H1 (cell line): ENCODE measurements around the gene ROBO2. TPM values are rescaled to one million over a fixed set of nuclear protein-coding genes. Genes with fewer than 3 reads are reported as not detected.

Experiments used
- CTCF ChIA-PET: fragments of 300-600 bp; sonication (Branson Sonifier 250); formaldehyde crosslinking; loops from one replicate; lab custom pipeline; 2021; ENCODE audit not compliant: partially characterized antibody; lab: Charles Lee
- POLR2A ChIA-PET: fragments of 300-600 bp; sonication (Branson Sonifier 250); formaldehyde crosslinking; loops from one replicate; lab custom pipeline; 2021; ENCODE audit warnings: inconsistent platforms; ENCODE audit not compliant: partially characterized antibody; lab: Charles Lee
- DNase-seq, 2 experiments: peaks; one replicate each; pipeline versions ENCODE4 v3.0.0 to v3.0.0-alpha.2; 2010 to 2022; ENCODE audit warnings: low spot score in 2 of 2, low read depth in 1 of 2, mixed read lengths in 1 of 2
- FAIRE-seq: peaks from 2 replicates; lab custom pipeline; 2011; peaks lifted over from hg19 to GRCh38; lab: Jason Lieb, UNC
- H2AFZ ChIP-seq: 2 replicates; pipeline ENCODE4 v1.8.1; 2012; ENCODE audit warnings: low read length, inconsistent platforms
- H2AK5ac ChIP-seq: 2 replicates; pipeline ENCODE4 v1.6.1; 2013; ENCODE audit warnings: low read depth, low read length
- H2BK120ac ChIP-seq: replicated peaks from 2 replicates; pipeline ENCODE3; 2013; ENCODE audit warnings: low read depth, low read length, inconsistent platforms
- H2BK12ac ChIP-seq: 2 replicates; pipeline ENCODE4 v1.6.1; 2013; ENCODE audit warnings: low read depth, low read length
- H2BK15ac ChIP-seq: 2 replicates; pipeline ENCODE4 v1.6.1; 2013; ENCODE audit warnings: low read length
- H2BK20ac ChIP-seq: 2 replicates; pipeline ENCODE4 v1.6.1; 2013; ENCODE audit warnings: low read length
- H2BK5ac ChIP-seq: 2 replicates; pipeline ENCODE4 v1.6.1; 2013; ENCODE audit warnings: low read depth, low read length
- H3K14ac ChIP-seq: 2 replicates; pipeline ENCODE4 v1.6.1; 2013; ENCODE audit warnings: inconsistent platforms; ENCODE audit not compliant: insufficient read length
- H3K18ac ChIP-seq: 2 replicates; pipeline ENCODE4 v1.6.1; 2013; ENCODE audit warnings: low read length; ENCODE audit errors: extremely low read depth
- H3K23ac ChIP-seq: 2 replicates; pipeline ENCODE4 v1.6.1; 2013; ENCODE audit warnings: inconsistent platforms; ENCODE audit not compliant: insufficient read length
- H3K23me2 ChIP-seq: 2 replicates; pipeline ENCODE4 v1.6.1; 2013; ENCODE audit warnings: low read depth, low read length
- H3K27ac ChIP-seq: 2 replicates; pipeline ENCODE4 v1.6.1; 2011; ENCODE audit warnings: low read depth, low read length, inconsistent platforms
- H3K27me3 ChIP-seq, 4 experiments: replicated peaks in 1 of 4; 1 replicate in 1 of 4; 2 replicates in 3 of 4; pipeline versions ENCODE4 v1.6.1 to v1.8.1; 2011 to 2013; ENCODE audit warnings: low read length in 3 of 4, mild to moderate bottlenecking in 3 of 4, inconsistent platforms in 2 of 4, mixed read lengths in 2 of 4, moderate library complexity in 1 of 4; ENCODE audit not compliant: control insufficient read depth in 3 of 4, insufficient read depth in 3 of 4; ENCODE audit errors: extremely low read depth in 1 of 4
- H3K36me3 ChIP-seq, 4 experiments: 2 replicates each; pipeline versions ENCODE4 v1.6.1 to v1.8.1; 2011 to 2013; ENCODE audit warnings: mild to moderate bottlenecking in 4 of 4, low read length in 3 of 4, moderate library complexity in 2 of 4, control low read depth in 1 of 4, inconsistent platforms in 1 of 4; ENCODE audit not compliant: insufficient read depth in 4 of 4, control insufficient read depth in 2 of 4
- H3K4ac ChIP-seq: replicated peaks from 2 replicates; pipeline ENCODE3; 2013; ENCODE audit warnings: low read length, low read depth, mixed read lengths, inconsistent platforms; ENCODE audit not compliant: insufficient read length
- H3K4me1 ChIP-seq, 4 experiments: replicated peaks in 1 of 4; 1 replicate in 1 of 4; 2 replicates in 3 of 4; pipeline versions ENCODE4 v1.6.1 to v1.8.1; 2011 to 2013; ENCODE audit warnings: low read length in 3 of 4, inconsistent platforms in 2 of 4, mixed read lengths in 1 of 4; ENCODE audit not compliant: insufficient read depth in 4 of 4, control insufficient read depth in 3 of 4
- H3K4me2 ChIP-seq, 2 experiments: 2 replicates each; pipeline versions ENCODE4 v1.6.1 to v1.8.1; 2011 to 2013; ENCODE audit warnings: low read depth in 2 of 2, low read length in 2 of 2, control low read depth in 1 of 2, inconsistent platforms in 1 of 2, mild to moderate bottlenecking in 1 of 2; ENCODE audit not compliant: insufficient read depth in 1 of 2
- H3K4me3 ChIP-seq, 4 experiments: fragments of 200-600, 300-600 bp in 1 of 4; sonication (generic), shearing (Covaris generic), sonication (Bioruptor Twin) in 1 of 4; 2 replicates each; pipeline versions ENCODE4 v1.5.1 to v1.8.1; 2011 to 2016; ENCODE audit warnings: low read length in 4 of 4, low read depth in 3 of 4, control low read depth in 2 of 4, inconsistent platforms in 2 of 4, mild to moderate bottlenecking in 2 of 4, mixed read lengths in 1 of 4, moderate library complexity in 1 of 4; ENCODE audit not compliant: insufficient read depth in 2 of 4; ENCODE audit errors: extremely low read depth in 1 of 4
- H3K56ac ChIP-seq: replicated peaks from 2 replicates; pipeline ENCODE3; 2013; ENCODE audit warnings: low read depth, mild to moderate bottlenecking, mixed read lengths, low read length, inconsistent platforms; ENCODE audit not compliant: insufficient read length
- H3K79me1 ChIP-seq: 2 replicates; pipeline ENCODE4 v1.6.1; 2013; ENCODE audit warnings: low read depth, low read length, control low read depth
- H3K79me2 ChIP-seq, 2 experiments: 2 replicates each; pipeline versions ENCODE4 v1.6.1 to v1.8.1; 2012 to 2013; ENCODE audit warnings: low read length in 2 of 2, mild to moderate bottlenecking in 2 of 2, inconsistent platforms in 1 of 2; ENCODE audit not compliant: insufficient read depth in 2 of 2, control insufficient read depth in 1 of 2
- H3K9ac ChIP-seq, 4 experiments: replicated peaks in 1 of 4; 1 replicate in 1 of 4; 2 replicates in 3 of 4; pipeline versions ENCODE4 v1.6.1 to v1.8.1; 2011 to 2013; ENCODE audit warnings: low read depth in 3 of 4, low read length in 3 of 4, control low read depth in 2 of 4, mild to moderate bottlenecking in 2 of 4, moderate library complexity in 2 of 4, inconsistent platforms in 1 of 4; ENCODE audit errors: extremely low read depth in 1 of 4
- H3K9me3 ChIP-seq, 2 experiments: 2 replicates each; pipeline versions ENCODE4 v1.6.1 to v1.8.1; 2012 to 2013; ENCODE audit warnings: mild to moderate bottlenecking in 2 of 2, moderate library complexity in 2 of 2, control low read depth in 1 of 2, inconsistent platforms in 1 of 2, low read depth in 1 of 2, low read length in 1 of 2, mixed read lengths in 1 of 2; ENCODE audit not compliant: insufficient read depth in 2 of 2
- H4K20me1 ChIP-seq, 2 experiments: replicated peaks in 1 of 2; 2 replicates each; pipeline versions ENCODE3 to v1.8.1; 2011 to 2013; ENCODE audit warnings: inconsistent platforms in 2 of 2, low read length in 2 of 2, mild to moderate bottlenecking in 1 of 2; ENCODE audit not compliant: insufficient read depth in 2 of 2, control insufficient read depth in 1 of 2
- H4K5ac ChIP-seq: 2 replicates; pipeline ENCODE4 v1.6.1; 2013; ENCODE audit warnings: low read length, low read depth, mixed read lengths, inconsistent platforms; ENCODE audit not compliant: insufficient read length
- H4K8ac ChIP-seq: 2 replicates; pipeline ENCODE4 v1.8.0; 2013; ENCODE audit warnings: mild to moderate bottlenecking, moderate library complexity, low read length, inconsistent platforms; ENCODE audit not compliant: insufficient read depth; ENCODE audit errors: extremely low read depth
- H4K91ac ChIP-seq: replicated peaks from 2 replicates; pipeline ENCODE3; 2013; ENCODE audit warnings: low read length, mixed read lengths, inconsistent platforms; ENCODE audit not compliant: insufficient read length
- KDM1A ChIP-seq: fragments of 200-600, 300-600 bp; sonication (generic); IDR thresholded peaks from 2 replicates; pipeline ENCODE4 v1.7.1; 2016; ENCODE audit warnings: mild to moderate bottlenecking, low read length, borderline replicate concordance
- WGBS, 2 experiments: shearing (Covaris generic) in 1 of 2; methylation state at CpG; one replicate each; pipeline versions ENCODE4 v1.1.6 to v1.1.7; 2013 to 2015; ENCODE audit warnings: low lambda C conversion rate in 2 of 2, mixed read lengths in 2 of 2, inconsistent platforms in 1 of 2, low coverage in 1 of 2, missing lambda C conversion rate in 1 of 2; ENCODE audit not compliant: insufficient replicate concordance in 2 of 2, insufficient coverage in 1 of 2, insufficient read length in 1 of 2; ENCODE audit errors: extremely low coverage in 1 of 2, missing lambda C conversion rate in 1 of 2; 5-methylcytosine and 5-hydroxymethylcytosine counted together
- polyA plus RNA-seq, 7 experiments: library from polyadenylated mRNA; depleted of rRNA in 3 of 7; stranded (reverse) in 5 of 7; unstranded in 2 of 7; fragments of >200 nt in 5 of 7; fragments of 200-250 nt in 2 of 7; gene quantifications; 1 replicate in 5 of 7; 2 replicates in 1 of 7; 4 replicates in 1 of 7; pipeline versions ENCODE4 v1.2.1 to v1.2.3, GENCODE V29; 2011 to 2013; ENCODE audit warnings: missing spikeins in 2 of 7, mixed read lengths in 2 of 7
- total RNA-seq: library from RNA; stranded (reverse); fragmentation: NEBNext Ultra II Directional; extraction: Animal tissue kit (Norgen Biotek cat#: 25700); gene quantifications from 2 replicates; pipeline ENCODE4 v1.2.1, GENCODE V29; 2021

Gene ROBO2
- total and polyA plus RNA-seq, 2 of the 8 experiments (the other 6 are each of a cell fraction or from before 2014, with no cell fraction given): 1.5 to 2.9 TPM

DNA sequence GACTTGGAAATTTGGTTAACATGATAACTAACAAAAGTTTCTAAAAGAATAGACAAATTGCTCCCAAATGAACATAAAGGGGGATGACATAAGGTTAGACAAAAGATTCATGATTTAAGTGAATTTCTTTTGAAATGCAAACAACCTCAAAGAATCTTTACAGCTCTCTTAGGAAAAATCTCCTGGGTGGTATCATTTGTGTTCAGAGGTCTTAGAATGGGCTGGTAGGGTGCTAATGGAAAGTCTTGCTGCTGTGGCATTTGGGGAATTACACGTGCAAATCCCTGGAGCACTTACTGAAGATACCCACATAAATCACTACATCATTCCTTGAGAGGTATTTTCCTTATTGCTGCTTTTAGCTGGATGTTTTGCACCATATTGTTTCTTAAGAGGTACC lies 14.4 kb upstream of the ROBO2 start:
- TF ChIP-seq KDM1A: no peak
- no peak overlapping the region for H4K5ac ChIP-seq
- H2BK5ac ChIP-seq: no peak overlapping the region
- no peaks in the 10 kb centered on the region for H3K9me3 ChIP-seq
- H3K4me2 ChIP-seq: no peak overlapping the region
- no peaks in the 10 kb centered on the region; a peak in 2 of 7 replicates for H3K4me1 ChIP-seq
- no peaks in the 10 kb centered on the region for H3K23me2 ChIP-seq
- H3K14ac ChIP-seq: no peak overlapping the region
- no peak overlapping the region for H2BK20ac ChIP-seq
- no peaks in the 10 kb centered on the region for H3K79me2 ChIP-seq
- WGBS, 2 experiments: 5% methylated on average over 1 of the region's 1 CpG; no CpG with 5 or more reads in 1 of the 2 experiments
- POLR2A ChIA-PET: no interaction called here
- no peaks in the 10 kb centered on the region for H3K27me3 ChIP-seq
- H3K27ac ChIP-seq: no peak overlapping the region
- H2BK120ac ChIP-seq: no peak overlapping the region
- no peak overlapping the region for H2AK5ac ChIP-seq
- CTCF ChIA-PET: interaction anchor here (0.5 to 1.3 kb wide), 7 partner anchors 12 to 304 kb away, joined by 3 to 4 read pairs (median 3); no protein-coding TSS in a partner anchor
- no peaks in the 10 kb centered on the region for H4K20me1 ChIP-seq
- H4K91ac ChIP-seq: no peak overlapping the region
- no peaks in the 10 kb centered on the region for H3K79me1 ChIP-seq
- FAIRE-seq (no peak), DNase-seq (no peak)
- no peak overlapping the region for H3K9ac ChIP-seq
- no peaks in the 10 kb centered on the region for H3K36me3 ChIP-seq
- no peak overlapping the region for H3K4me3 ChIP-seq
- H2AFZ ChIP-seq: no peak overlapping the region
- no peak overlapping the region for H2BK12ac ChIP-seq
- H3K18ac ChIP-seq: no peak overlapping the region
- H3K56ac ChIP-seq: no peak overlapping the region
- H4K8ac ChIP-seq: no peak overlapping the region
- no peak overlapping the region for H3K23ac ChIP-seq
- H3K4ac ChIP-seq: no peak overlapping the region
- H2BK15ac ChIP-seq: no peak overlapping the region
